Tibial nerve (tissue), 4 donors: ENCODE data around the gene MYCN. TPM values are rescaled to one million over a fixed set of nuclear protein-coding genes. Genes with fewer than 3 reads are reported as not detected.
"Not testable (repeated sequence)": the region's sequence is repeated elsewhere in the genome, so short reads cannot be mapped to it uniquely, and the experiment has no call there.

Source experiments
- DNase-seq, 2 donors: peaks; one replicate each; pipeline ENCODE4 v3.0.0-alpha.2; 2019; ENCODE audit warnings: low spot score in 2 of 2
- H3K27ac ChIP-seq, 4 donors: fragments of 200-600 bp; sonication (generic) in 3 of 4; one replicate each; pipeline ENCODE4 v1.5.1; 2017 to 2019; ENCODE audit warnings: mild to moderate bottlenecking in 1 of 4
- H3K27me3 ChIP-seq, 2 donors: fragments of 200-600 bp; sonication (generic) in 1 of 2; one replicate each; pipeline versions ENCODE4 v1.5.1 to v1.6.0; 2017 to 2019
- H3K36me3 ChIP-seq, 3 donors: fragments of 200-600 bp; sonication (generic); one replicate each; pipeline ENCODE4 v1.5.1; 2018 to 2019
- H3K4me1 ChIP-seq, 4 donors: fragments of 200-600 bp; sonication (generic) in 3 of 4; one replicate each; pipeline ENCODE4 v1.5.1; 2017 to 2019
- H3K4me3 ChIP-seq, 4 donors: fragments of 200-600 bp; sonication (generic) in 3 of 4; one replicate each; pipeline ENCODE4 v1.5.1; 2017 to 2019; ENCODE audit warnings: mild to moderate bottlenecking in 1 of 4, moderate library complexity in 1 of 4
- H3K9me3 ChIP-seq, 4 donors: fragments of 200-600 bp; sonication (generic) in 3 of 4; one replicate each; pipeline ENCODE4 v1.5.1; 2017 to 2019
- CTCF ChIP-seq, 5 experiments: fragments of 200-600 bp in 3 of 5; fragments of 450-650 bp in 2 of 5; sonication (generic) in 3 of 5; IDR thresholded peaks; one replicate each; pipeline ENCODE4 v1.5.1; 2016 to 2019; ENCODE audit warnings: antibody characterized with exemption in 5 of 5, mild to moderate bottlenecking in 3 of 5, moderate library complexity in 2 of 5
- EP300 ChIP-seq, 2 donors: sonication (generic); formaldehyde crosslinking; IDR thresholded peaks; one replicate each; pipeline ENCODE4 v1.6.1; 2017; ENCODE audit warnings: antibody characterized with exemption in 2 of 2, mild to moderate bottlenecking in 1 of 2
- POLR2A ChIP-seq, 2 donors: fragments of 450-650 bp; IDR thresholded peaks; one replicate each; pipeline ENCODE4 v1.6.1; 2017; ENCODE audit warnings: antibody characterized with exemption in 2 of 2, mild to moderate bottlenecking in 2 of 2, moderate library complexity in 2 of 2
- WGBS, 2 donors: methylation state at CpG; one replicate each; pipeline ENCODE4 v1.1.5; 2018; 5-methylcytosine and 5-hydroxymethylcytosine counted together
- total RNA-seq, 4 donors: library from RNA; depleted of rRNA; stranded (reverse); fragments of >200 nt; gene quantifications; one replicate each; pipeline ENCODE4 v1.1.0, GENCODE V29; 2016

MYCN gene
- total RNA-seq, 4 donors from 2014 or later, result 4.1 to 9.9 (median 6.9) TPM

GRCh38 chr2:15950088-15950952 lies 10.0 kb downstream of the MYCN start:
- H3K9me3 ChIP-seq, result no peaks in the 10 kb centered on the region
- H3K27me3 ChIP-seq, result peaks cover 0 to 3% of the 10 kb centered on the region in 2 donors
- H3K27ac ChIP-seq, result no peak overlapping the region
- H3K4me3 ChIP-seq, result no peak overlapping the region
- 87 to 93% methylated on average over 5 of the region's 5 CpGs for WGBS, 2 donors
- H3K36me3 ChIP-seq, result peaks cover 0 to 10% (median 0%) of the 10 kb centered on the region in 3 donors
- DNase-seq, result no peak
- H3K4me1 ChIP-seq, result no peaks in the 10 kb centered on the region
- TF ChIP-seq CTCF (IDR thresholded peaks at IDR 0.05) (no peak), POLR2A (IDR thresholded peaks at IDR 0.05) (no peak), EP300 (IDR thresholded peaks at IDR 0.05) (no peak)

DNA sequence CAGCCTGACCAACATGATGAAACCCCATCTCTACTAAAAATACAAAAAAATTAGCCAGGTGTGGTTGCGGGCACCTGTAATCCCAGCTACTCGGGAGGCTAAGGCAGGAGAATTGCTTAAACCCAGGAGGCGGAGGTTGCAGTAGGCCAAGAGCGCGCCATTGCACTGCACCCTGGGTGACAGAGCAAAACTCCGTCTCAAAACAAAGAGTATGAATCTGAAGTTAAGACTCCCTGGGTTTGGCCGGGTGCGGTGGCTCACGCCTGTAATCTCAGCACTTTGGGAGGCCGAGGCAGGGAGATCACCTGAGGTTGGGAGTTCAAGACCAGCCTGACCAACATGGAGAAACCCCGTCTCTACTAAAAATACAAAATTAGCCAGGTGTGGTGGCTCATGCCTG lies 11.6 kb downstream of the MYCN start:
- not testable (repeated sequence) for H3K4me1 ChIP-seq, H3K36me3 ChIP-seq, H3K27me3 ChIP-seq, H3K4me3 ChIP-seq, H3K27ac ChIP-seq, DNase-seq, H3K9me3 ChIP-seq
- 91 to 94% methylated on average over 11 of the region's 11 CpGs for WGBS, 2 donors

DNA sequence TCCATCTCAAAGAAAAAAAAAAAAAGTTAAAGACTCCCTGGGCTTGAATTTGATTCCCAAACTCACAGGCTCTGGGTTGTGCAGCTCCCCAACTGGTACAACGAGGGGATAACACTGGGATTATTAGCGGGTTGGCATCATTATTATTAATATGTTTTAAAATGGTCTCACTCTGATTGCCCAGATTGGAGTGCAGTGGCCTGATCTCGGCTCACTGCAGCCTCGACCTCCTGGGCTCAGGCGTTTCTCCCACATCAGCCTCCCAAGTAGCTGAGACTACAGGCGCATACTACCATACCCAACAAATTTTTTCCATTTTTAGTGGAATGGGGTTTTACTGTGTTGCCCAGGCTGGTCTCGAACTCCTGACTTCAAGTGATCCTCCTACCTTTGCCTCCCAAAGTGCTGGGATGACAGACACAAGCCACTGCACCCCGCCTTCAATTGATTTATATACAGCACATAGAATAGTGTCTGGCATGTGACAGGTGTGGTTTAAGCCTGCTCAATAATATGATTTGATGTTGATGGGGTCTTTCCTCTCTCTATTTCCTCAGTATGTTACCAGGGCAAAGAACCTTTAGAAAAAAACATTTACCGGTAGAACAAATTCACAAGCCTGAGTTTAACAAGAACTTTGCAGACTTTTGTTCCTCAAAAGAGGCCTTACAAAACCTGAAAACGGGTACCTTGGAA lies 12.2 kb downstream of the MYCN start:
- H3K4me3 ChIP-seq, result no peak overlapping the region

GRCh38 chr2:15953147-15953630 lies 12.8 kb downstream of the MYCN start:
- 80 to 81% methylated on average over 6 of the region's 6 CpGs for WGBS, 2 donors
- no peaks in the 10 kb centered on the region for H3K4me1 ChIP-seq
- no peaks in the 10 kb centered on the region for H3K27me3 ChIP-seq
- no peaks in the 10 kb centered on the region for H3K9me3 ChIP-seq
- TF ChIP-seq CTCF (IDR thresholded peaks at IDR 0.05), result no peak
- TF ChIP-seq EP300 (IDR thresholded peaks at IDR 0.05), result no peak
- TF ChIP-seq POLR2A (IDR thresholded peaks at IDR 0.05), result no peak
- H3K36me3 ChIP-seq, result peaks cover 0 to under 1% (median 0%) of the 10 kb centered on the region in 3 donors
- DNase-seq, result no peak
- H3K27ac ChIP-seq, result no peak overlapping the region
- no peak overlapping the region for H3K4me3 ChIP-seq

More for the DNA sequence above, 12.2 kb downstream of the MYCN start:
- Histone ChIP-seq H3K27ac (no peak overlapping the region), H3K9me3 (no peaks in the 10 kb centered on the region), H3K27me3 (no peaks in the 10 kb centered on the region), H3K4me1 (no peaks in the 10 kb centered on the region), H3K36me3 (peaks cover 0 to 4% (median 0%) of the 10 kb centered on the region in 3 donors)
- no peak for DNase-seq
- TF ChIP-seq EP300 (IDR thresholded peaks at IDR 0.05) (no peak), POLR2A (IDR thresholded peaks at IDR 0.05) (no peak), CTCF (IDR thresholded peaks at IDR 0.05) (no peak)
- WGBS, 2 donors, result 88 to 92% methylated on average over 10 of the region's 10 CpGs

DNA sequence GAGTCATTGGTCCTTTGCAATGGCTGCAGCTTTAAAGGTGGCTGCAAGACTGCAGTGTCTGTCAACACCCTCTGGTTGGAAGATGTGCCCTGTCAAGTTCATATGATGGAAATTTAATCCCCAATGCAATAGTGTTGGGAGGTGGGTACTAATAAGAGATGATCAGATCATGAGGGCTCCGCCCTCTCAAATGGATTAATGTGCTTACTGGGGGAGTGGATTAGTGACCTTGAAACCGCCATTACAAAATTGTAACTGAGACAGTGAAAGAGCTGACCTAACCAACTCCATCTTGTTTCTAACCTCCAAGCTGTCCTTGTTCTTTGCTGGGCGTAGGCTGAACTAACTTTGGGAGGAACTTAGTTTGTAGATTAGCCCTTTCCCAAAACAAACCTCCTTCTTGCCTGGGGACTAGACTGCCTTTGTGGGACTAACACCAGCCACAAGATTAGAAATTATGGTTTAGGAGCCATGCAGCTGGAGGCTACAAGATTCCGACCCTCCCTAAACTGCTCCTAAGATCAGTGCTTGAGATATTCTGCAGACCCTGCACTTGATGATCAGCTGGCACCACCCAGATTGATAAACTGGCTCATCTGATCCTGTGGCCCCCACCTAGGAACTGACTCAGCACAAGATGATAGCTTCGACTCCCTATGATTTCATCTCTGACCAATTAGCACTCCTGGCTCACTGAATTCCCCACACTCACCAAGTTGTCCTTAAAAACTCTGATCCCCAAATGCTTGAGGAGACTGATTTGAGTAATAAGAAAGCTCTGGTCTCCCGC lies 13.7 kb downstream of the MYCN start:
- no peaks in the 10 kb centered on the region for H3K4me1 ChIP-seq
- 88 to 92% methylated on average over 6 of the region's 6 CpGs for WGBS, 2 donors
- H3K27ac ChIP-seq, result no peak overlapping the region
- TF ChIP-seq POLR2A (IDR thresholded peaks at IDR 0.05) (no peak), EP300 (IDR thresholded peaks at IDR 0.05) (no peak), CTCF (IDR thresholded peaks at IDR 0.05) (no peak)
- no peak for DNase-seq
- no peak overlapping the region for H3K4me3 ChIP-seq
- no peaks in the 10 kb centered on the region for H3K9me3 ChIP-seq
- no peaks in the 10 kb centered on the region for H3K27me3 ChIP-seq
- H3K36me3 ChIP-seq, result no peaks in the 10 kb centered on the region
